AG08396 (cell line): ENCODE results near the gene NME7.
"Not testable (repeated sequence)": the region's sequence is repeated elsewhere in the genome, so short reads cannot be mapped to it uniquely, and the experiment has no call there.

Experiments
- DNase-seq: peaks from one replicate; pipeline ENCODE4 v3.0.0; 2012; ENCODE audit warnings: low spot score, mixed read lengths

NME7 gene

GRCh38 chr1:169342096-169342495, 25.5 kb downstream of the NME7 start:
- DNase-seq, result not testable (repeated sequence)

- no peak for DNase-seq
Observed at GRCh38 chr1:169340882-169341281, 26.7 kb downstream of the NME7 start.

DNA sequence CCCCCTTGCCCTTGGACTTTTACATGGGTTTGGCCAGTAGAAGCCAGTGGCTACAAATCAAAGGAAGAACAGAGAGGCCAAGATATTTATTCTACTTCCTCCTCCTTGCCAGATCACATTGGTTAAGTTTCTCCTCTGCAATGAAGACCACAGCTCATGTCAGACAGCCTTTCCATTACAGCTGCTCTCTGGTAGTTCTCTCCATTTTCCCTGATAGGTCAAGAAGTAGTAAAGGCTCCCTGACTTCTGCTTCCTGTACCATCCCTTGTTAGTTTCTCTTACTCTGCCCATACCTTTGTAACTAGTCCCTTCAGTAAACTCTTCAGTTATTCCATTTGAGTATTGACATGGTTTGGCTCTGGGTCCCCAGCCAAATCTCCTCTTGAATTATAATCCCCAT, 27.8 kb downstream of the NME7 start:
- no peak for DNase-seq

DNA sequence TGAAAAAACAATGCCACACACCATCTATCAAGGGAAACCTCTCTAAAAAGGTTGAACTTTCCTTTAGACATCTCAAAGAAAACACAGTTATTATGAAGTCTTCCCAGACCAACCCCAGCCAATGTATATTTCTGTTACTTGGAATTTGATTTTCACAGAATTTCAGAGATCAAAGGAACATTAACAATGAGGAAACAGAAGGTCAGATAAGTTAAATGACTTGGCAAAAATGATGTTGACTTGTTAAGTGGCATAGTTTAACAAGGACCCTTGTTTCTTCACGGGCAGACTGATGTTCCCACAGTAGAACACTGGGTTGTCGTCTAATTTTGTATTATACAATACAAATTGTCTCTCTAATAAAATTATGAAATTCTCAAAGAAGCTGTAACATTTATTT, 29.0 kb downstream of the NME7 start:
- DNase-seq, result no peak

GRCh38 chr1:169336947-169337715, 30.5 kb downstream of the NME7 start:
- DNase-seq, result not testable (repeated sequence)

- DNase-seq, result not testable (repeated sequence)
Observed at GRCh38 chr1:169334727-169335126, 32.9 kb downstream of the NME7 start.

DNA sequence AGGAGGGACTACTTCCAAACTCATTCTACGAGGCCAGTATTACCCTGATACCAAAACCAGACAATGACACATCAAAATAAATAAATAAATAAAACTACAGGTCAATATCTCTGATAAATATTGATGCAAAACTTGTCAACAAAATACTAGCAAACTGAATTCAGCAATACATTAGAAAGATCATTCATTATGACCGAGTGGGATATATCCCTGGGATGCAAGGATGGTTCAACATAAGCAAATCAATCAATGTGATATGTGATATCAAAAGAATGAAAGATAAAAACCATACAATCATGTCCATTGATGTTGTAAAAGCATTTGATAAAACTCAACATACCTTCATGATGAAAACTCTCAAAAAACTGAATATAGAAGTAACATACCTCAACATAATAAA, 36.7 kb downstream of the NME7 start:
- no peak for DNase-seq

DNA sequence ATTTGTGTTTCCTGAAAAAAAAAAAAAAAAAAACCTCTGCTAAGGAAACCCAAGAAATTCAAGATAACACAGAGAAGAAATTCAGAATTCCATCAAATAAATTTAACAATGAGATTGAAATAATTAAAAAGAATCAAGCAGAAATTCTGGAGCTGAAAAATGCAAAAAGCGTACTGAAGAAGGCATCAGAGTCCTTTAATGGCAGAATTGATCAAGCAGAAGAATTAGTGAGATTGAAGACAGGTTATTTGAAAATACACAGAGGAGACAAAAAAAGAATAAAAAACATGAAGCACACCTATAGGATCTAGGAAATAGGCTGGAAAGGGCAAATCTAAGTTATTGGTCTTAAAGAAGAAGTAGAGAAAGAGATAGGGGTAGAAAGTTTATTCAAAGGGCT, 38.2 kb downstream of the NME7 start:
- no peak for DNase-seq

DNA sequence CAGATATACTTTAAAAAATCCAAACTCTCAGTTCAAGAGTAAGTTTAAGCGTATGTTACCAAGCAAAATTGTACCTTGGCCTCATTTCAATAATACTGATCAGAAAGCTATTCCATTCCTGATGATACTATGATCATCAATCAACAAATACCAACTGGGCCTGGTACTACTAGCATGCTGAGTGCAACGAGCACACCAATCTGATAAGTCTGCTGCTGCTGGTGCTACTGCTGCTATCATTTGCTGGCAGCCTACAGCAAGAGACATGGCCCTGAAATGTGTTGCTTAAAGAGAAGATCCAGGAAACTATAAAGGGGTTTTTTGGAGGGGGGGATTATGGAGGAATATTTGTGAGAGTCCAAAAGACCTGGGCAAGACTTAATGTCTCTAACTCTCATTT, 39.7 kb downstream of the NME7 start:
- DNase-seq, result no peak

DNA sequence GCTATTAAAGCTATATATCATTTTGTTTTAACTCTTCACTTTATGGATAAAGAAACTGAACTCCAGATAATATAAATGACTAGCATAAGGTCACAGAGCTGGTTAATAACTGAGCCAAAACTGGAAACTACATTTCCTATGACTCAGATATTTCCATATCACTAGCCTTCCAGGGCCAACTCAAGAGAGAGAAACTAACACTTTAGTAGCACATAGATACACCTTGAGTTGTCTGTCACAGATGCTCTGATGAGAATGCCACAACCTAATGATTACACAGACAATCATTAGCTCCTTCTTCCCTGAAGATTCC, 40.7 kb downstream of the NME7 start:
- DNase-seq, result peak; percentile 12

DNA sequence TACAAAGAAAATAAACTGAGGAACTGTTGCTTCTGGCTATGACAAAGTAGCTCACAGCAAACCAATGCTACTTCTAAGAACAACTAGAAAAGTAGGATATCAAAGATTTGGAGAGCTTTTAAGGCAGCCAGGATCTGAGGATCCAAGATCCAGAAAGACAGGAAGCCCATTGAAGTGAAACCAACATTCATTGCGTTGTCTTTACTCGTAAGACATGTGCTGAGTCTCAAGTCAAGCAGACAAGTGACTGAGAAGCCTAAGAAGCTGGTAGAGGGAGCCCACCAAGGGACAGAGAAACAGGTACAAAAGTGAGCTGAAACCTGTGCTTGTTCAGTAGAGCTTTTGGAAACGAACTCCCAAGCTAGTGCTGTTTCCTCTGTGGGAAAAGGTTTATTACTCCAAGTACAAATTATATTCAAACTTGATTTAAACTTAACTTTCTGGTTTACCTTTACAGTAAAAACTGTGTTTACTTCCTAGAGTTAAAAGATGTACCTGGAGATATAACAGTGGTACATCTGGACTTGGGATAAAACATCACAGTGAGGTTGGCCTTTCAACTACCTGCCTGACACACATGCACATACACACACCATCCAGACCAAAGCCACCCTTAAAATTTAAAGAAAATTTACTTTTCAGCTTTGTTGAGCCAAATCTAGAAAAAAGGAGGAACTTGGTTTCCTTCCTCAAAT, 41.2 kb downstream of the NME7 start:
- DNase-seq, result no peak

DNA sequence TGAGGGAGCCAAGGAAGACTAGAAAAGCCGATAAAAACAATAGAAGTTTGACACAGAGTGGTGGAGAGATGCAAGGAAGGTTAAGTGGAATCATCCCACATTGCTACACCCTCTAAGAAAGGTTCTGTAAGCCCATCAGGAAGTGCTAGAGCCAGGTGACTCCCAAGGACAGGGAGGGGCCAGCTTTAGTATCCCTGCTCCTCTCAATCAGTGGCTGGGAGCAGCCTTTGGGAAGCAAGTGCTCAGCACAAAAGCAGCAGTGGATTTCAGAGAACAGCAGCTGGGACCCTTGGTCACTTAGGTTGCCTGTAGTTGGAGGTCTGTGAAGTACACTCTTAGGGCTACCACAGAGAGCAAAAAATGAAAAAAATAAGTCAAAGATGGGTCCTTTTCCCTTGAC, 42.5 kb downstream of the NME7 start:
- DNase-seq, result no peak

- no peak for DNase-seq
Observed at GRCh38 chr1:169322138-169322537, 45.5 kb downstream of the NME7 start.

DNA sequence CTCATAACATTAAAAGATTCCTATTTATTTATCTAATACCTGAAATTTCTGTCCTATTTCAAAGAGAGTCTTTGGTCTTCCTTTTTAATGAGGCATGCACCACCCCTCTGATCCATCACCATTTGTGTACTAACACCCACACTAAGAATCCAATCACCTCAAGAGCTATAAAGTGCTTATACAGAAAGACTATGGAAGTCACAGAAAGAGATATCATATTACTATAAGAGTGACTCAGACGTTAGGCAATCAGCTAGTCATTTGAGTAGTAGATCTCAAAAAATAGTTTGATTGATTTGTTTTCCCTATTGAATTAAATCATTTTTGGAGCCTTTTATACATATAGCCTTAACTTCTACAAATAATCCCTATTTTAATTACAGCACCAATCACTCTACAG, 46.1 kb downstream of the NME7 start:
- peak; percentile 13 for DNase-seq

- no peak for DNase-seq
Observed at GRCh38 chr1:169318536-169319244, 48.9 kb downstream of the NME7 start.

DNA sequence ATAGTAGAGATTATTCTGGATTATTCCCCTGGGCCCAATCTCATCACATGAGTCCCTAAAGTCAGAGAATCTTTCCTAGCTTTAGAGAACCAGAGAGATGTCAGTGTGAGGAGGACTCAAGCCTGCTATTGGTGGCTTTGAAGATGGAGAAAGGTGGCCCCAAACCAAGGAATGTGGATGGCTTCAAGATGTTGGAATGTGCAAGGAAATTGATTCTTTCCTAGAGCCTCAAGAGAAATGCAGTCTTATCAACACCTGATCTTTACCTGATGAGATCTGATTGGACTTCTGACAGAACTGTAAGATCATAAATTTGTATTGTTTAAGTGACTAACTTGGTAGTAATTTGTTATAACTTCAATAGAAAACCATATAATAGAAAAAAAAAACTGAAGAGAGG, 51.0 kb downstream of the NME7 start:
- no peak for DNase-seq

DNA sequence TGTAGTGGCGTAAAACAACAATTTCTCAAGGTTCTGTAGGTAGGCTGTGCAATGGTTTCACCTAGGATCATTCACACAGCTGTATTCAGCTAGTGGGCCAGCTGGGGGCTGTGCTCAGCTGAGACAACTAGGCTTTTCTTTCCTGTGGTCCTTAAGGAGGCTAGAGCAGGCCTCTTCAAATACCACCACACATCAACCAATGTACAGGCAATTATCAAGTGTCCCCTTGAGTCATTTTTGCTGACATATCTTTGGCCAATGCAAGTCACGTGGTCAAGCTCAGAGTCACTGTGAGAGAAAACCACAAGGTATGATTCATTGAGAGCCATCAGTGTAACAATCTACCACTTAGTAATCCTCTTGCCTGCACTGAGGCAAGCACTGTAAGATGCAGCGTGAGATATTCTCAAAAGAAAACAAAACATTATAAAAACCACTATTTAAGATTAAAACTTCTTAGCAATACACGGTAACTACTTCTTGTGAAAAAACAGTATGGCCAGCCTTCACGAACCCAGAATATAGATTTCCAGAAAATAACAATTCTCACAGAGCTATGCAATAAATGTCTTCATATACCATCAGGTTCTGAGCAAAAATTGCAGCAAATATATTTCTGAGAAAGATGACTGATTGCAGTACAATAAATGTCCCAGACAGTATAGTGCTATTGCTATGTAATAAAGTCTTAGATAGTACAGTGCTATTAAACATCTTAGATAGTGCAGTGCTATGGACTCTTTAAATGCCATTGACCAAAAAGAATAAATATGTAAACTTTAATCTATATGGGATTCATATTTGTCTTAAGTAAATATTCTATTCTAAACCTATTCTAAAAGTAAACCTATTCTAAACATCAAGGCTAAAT, 55.3 kb downstream of the NME7 start:
- DNase-seq, result peak; percentile 66

DNA sequence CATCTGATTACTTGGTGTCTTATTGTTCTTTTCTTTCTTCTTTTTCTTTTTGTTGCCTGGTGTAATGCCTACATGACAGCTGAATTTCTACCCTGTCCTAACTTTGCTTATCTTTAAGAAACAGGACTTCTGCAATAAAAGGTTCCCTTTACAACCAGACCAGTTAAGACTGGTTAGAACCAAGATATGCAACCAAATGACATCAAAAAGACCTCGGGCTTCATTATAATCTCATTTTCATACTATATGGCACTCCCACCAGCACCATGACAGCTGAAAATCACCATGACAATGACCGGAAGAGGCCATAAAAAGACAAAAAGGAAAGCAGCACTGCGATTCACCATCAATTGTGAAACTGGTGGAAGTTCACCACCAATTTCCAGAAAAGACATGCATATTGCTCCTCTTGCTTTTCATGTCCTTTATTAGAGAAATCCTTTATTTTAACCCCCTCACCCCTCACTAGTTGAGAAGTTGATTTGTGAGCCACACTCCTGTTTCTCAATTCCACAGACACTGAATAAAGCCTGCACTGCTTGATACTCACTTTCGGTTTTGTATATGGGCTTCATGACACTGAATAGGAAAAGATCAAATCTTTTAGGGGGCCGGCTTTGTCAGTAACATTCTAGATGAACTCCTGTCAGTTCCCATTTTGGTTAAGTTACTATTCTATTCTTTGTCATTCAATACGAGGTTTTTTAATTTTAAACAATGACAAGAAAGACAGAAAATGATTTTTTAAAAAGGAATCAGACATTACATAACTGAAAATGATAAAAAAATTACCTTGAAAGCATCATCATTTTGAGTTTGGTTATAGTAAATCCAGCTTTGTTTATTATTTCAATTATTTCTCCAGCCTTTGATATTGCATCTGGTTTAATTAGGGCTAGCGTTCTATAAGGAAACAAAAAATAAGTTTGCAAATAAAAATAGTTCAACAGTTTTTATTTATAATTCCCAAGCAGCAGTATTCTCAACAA, 58.1 kb downstream of the NME7 start:
- no peak for DNase-seq

DNA sequence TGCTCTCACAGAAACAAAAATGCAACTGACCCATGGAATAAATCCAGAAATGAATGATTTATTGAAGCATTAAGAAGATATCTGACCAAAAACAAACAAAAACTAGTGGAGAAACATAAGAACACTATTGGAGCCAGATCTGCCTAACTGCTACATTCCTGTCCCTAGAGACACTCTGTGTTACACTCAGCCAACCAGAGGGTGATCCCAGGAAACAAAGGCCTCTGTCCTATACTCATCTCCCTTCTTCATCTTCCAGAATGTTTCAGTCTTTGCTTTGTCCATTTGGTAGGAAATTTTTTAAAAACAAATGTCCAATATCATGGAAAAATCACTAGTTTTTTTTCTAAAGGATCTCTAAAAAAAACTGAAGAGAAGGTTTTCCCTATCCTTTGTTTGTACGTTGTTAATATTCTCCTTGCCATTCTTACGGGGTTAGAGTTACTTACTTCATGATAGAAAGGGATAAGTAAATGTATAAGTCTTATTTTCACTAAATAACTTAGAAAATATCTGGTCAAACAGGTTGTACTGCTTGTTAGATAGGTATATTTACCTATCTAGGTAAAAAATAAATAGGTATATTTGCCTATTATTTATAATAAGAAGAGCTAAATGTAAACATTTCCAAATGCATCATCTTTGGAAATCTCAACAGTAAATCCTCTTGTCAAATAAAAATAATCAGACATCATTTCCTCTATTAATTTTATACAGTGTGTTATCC, 59.1 kb downstream of the NME7 start:
- DNase-seq, result no peak

GRCh38 chr1:169307176-169307575, 60.4 kb downstream of the NME7 start:
- DNase-seq, result no peak
